ENCODE data around the gene ACVR1C.

DNA sequence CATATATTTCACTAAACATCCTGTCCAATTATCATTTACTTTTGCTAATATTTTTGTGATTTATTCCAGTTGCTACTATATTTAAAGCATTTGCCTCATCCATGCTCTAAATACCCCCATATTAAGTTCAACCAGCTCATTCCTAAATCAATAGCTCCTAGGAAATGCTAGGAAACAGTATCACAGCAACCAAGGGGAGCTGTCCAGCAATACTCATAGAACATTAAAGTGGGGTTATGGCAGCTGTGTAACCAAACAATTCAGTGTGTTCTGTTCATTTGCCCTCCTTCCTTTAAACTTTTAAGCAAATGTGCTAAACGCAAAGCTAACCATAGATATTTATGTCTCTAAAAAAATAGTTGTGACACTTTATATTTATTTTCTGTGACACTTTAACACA, 41.1 kb downstream of the ACVR1C start:
- TF ChIP-seq, protein P1, sequence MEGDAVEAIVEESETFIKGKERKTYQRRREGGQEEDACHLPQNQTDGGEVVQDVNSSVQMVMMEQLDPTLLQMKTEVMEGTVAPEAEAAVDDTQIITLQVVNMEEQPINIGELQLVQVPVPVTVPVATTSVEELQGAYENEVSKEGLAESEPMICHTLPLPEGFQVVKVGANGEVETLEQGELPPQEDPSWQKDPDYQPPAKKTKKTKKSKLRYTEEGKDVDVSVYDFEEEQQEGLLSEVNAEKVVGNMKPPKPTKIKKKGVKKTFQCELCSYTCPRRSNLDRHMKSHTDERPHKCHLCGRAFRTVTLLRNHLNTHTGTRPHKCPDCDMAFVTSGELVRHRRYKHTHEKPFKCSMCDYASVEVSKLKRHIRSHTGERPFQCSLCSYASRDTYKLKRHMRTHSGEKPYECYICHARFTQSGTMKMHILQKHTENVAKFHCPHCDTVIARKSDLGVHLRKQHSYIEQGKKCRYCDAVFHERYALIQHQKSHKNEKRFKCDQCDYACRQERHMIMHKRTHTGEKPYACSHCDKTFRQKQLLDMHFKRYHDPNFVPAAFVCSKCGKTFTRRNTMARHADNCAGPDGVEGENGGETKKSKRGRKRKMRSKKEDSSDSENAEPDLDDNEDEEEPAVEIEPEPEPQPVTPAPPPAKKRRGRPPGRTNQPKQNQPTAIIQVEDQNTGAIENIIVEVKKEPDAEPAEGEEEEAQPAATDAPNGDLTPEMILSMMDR (IDR thresholded peaks at IDR 0.05): no peak
- TF ChIP-seq POLR2A (IDR thresholded peaks at IDR 0.05): no peak
